Gastrocnemius medialis (tissue), 4 donors: ENCODE measurements around the gene IFT81.

ENCODE experiments used
- POLR2A ChIP-seq, 2 donors: fragments of 450-650 bp; IDR thresholded peaks; one replicate each; pipeline ENCODE4 v1.6.1; 2017; ENCODE audit warnings: antibody characterized with exemption in 2 of 2, mild to moderate bottlenecking in 2 of 2, moderate library complexity in 2 of 2
- TF ChIP-seq, protein P1 (sequence below), 5 experiments: fragments of 450-650 bp in 3 of 5; fragments of 200-600 bp in 2 of 5; sonication (generic) in 2 of 5; IDR thresholded peaks in 4 of 5; conservative IDR thresholded peaks in 1 of 5; 1 replicate in 4 of 5; 2 replicates in 1 of 5; pipeline ENCODE4 v1.5.1; 2016 to 2019; ENCODE audit warnings: antibody characterized with exemption in 5 of 5, mild to moderate bottlenecking in 3 of 5, moderate library complexity in 3 of 5

GRCh38 chr12:110222433-110222832 is 98.3 kb downstream of the IFT81 start:
- no peak for TF ChIP-seq POLR2A (IDR thresholded peaks at IDR 0.05)
- TF ChIP-seq, protein P1, sequence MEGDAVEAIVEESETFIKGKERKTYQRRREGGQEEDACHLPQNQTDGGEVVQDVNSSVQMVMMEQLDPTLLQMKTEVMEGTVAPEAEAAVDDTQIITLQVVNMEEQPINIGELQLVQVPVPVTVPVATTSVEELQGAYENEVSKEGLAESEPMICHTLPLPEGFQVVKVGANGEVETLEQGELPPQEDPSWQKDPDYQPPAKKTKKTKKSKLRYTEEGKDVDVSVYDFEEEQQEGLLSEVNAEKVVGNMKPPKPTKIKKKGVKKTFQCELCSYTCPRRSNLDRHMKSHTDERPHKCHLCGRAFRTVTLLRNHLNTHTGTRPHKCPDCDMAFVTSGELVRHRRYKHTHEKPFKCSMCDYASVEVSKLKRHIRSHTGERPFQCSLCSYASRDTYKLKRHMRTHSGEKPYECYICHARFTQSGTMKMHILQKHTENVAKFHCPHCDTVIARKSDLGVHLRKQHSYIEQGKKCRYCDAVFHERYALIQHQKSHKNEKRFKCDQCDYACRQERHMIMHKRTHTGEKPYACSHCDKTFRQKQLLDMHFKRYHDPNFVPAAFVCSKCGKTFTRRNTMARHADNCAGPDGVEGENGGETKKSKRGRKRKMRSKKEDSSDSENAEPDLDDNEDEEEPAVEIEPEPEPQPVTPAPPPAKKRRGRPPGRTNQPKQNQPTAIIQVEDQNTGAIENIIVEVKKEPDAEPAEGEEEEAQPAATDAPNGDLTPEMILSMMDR (IDR thresholded peaks at IDR 0.05 in 4 of 5, conservative IDR thresholded peaks at IDR 0.05 in 1 of 5), result no peak
